CD4-positive, alpha-beta T cell treated with Interleukin-12 subunit alpha and Interleukin-12 subunit beta, for 1 hour (primary cell): Measurements from ENCODE around the gene PDE1A.
A peak's percentile ranks its signal among the peaks of the same experiment; 100 is the strongest.

Experiments
- DNase-seq: peaks from one replicate; pipeline ENCODE4 v3.0.0-alpha.2; 2020

Gene PDE1A

GRCh38 chr2:182261860-182262387 lies 164.9 kb downstream of the PDE1A start:
- DNase-seq: no peak

DNA sequence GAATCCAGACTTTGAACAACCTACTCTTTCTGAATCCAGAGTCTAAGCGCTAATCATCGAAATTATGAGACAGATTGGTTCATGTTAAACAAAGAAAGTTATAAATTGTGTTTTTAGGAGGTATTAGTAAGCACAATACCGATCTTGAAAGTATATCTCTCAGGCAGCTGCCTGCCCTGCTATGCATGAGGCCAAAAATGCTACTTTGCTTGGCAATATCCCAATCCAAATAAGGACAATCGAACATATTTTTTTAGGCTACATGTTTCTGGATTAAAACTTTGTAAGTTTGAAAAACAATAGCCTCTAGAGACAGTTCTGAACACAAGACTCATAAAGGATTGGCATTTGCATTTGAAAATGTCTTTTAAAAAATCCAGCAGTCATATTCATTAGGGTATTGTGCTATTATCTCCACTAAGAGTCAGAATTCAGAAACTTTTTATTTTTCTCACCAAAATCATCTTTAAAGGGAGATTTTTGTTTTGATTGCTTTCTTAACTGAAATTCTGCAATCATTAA lies 167.1 kb downstream of the PDE1A start:
- DNase-seq: no peak

DNA sequence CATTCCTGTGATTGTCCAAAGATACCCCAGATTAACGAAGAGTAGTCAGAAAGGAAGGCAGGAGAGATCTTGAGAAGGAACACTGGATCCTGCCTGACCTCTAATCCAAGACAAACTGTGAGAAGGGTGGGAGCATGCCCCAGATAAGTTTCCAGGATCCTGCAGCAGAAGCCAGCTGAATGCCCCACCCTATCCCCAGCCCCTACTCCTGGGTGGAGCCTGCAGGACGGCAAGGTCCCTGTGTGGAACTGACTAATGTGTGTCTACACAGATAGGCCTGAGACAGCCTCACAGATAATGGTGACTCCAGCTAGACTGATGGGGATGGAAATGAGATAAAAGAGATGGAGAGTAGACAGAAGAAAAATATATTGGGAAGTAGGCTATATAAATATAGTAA lies 174.3 kb downstream of the PDE1A start:
- no peak for DNase-seq

GRCh38 chr2:182248898-182249297 lies 177.9 kb downstream of the PDE1A start:
- DNase-seq: no peak

DNA sequence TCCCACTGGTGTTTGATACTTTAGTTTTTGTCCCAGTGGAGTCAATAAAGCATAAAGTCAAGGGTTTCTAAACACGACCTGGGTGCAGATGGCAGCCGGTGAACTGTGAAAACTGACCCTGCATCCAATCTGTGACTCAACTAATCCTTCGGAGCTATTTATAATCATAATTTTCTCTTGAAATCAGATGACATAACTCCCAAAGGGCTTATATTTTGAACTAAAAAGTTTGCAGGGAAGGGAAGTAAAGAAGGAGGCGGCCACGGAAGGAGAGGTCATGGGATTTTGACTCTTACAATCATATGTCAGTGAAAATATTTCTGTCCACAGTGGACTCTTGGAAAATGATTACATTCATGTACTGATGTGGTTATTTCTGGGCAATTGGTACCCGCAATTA lies 178.5 kb downstream of the PDE1A start:
- DNase-seq: no peak

DNA sequence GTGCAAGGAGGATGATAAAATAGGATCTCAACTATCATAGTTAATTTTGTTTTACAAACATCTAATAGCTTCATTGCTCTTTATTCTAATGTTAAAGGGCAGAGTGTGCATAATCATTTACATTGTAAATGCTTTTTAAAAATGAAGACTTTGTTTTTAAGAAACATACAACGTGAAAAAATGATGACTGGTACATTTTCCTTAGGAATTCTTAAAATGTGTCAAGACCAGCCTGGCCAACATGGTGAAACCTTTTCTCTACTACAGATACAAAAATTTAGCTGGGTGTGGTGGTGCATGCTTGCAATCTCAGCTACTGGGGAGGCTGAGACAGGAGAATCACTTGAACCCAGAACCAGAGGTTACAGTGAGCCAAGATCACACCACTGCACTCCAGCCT lies 179.0 kb downstream of the PDE1A start:
- DNase-seq: no peak

- DNase-seq: no peak
Observed at GRCh38 chr2:182245963-182246362, 180.9 kb downstream of the PDE1A start.

DNA sequence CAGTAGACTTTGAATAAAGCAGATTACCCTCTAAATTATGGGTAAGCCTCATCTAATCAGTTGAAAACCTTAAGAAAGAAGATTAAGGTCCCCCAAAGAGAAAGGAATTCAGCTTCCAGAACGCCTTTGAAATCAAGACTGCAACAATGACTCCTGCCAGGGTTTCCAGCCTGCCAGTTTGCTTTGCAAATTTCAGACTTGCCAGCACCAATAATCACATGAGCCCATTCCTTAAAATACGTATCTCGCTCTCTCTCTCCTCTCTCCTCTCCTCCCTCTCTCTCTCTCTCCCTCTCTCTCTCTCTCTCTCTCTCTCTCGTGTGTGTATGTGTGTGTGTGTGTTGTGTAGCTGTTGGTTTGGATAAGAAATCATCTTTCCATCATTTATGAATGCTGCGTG lies 184.2 kb downstream of the PDE1A start:
- no peak for DNase-seq

DNA sequence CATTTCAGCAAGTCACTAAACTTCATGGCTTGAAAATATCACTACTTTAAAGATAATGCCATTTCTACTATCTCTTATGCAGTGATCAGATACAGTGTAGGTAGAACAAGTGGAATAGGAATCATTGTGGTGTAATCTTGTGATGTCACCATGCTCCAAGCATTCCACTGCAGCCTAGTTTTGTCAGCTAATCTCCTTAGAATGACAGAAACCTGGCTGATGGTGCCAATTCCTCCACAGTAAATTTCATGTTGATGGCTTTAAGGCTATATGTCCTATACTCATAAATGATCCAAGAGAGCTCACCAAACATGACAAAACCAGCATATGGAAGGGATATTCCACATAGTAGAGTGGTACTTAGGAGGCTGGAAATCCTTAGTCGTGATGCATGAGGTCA lies 184.9 kb downstream of the PDE1A start:
- no peak for DNase-seq

DNA sequence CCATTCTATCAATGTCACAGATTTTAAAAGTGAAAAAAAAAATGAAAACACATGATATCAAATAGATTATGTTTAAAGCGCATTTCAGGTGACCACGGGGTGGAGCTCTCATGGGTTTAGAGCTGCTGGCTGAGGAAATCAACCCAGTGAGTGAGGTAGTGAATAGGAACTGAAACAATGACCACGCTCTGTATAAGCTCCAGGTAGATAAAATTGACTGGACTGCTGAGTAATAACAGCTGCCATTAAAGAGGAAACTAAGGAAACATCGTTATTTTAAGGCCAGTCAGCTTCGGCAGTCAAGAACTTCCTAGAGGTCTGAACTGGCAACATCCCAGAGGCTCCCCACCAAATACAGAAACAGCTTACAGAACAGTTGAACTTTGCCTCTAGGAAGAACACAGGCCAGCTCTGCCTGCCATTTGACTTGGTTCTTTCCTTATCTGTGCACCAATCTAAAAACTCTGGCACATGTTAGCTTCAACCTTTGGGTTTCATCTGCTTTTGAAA lies 185.9 kb downstream of the PDE1A start:
- peak; percentile 4 for DNase-seq

- no peak for DNase-seq
Observed at GRCh38 chr2:182230561-182230960, 196.3 kb downstream of the PDE1A start.

- DNase-seq: no peak
Observed at GRCh38 chr2:182229297-182229696, 197.5 kb downstream of the PDE1A start.

- no peak for DNase-seq
Observed at GRCh38 chr2:182228741-182229140, 198.1 kb downstream of the PDE1A start.

GRCh38 chr2:182228073-182228473 lies 198.8 kb downstream of the PDE1A start:
- no peak for DNase-seq

- no peak for DNase-seq
Observed at GRCh38 chr2:182226807-182227206, 200.0 kb downstream of the PDE1A start.

DNA sequence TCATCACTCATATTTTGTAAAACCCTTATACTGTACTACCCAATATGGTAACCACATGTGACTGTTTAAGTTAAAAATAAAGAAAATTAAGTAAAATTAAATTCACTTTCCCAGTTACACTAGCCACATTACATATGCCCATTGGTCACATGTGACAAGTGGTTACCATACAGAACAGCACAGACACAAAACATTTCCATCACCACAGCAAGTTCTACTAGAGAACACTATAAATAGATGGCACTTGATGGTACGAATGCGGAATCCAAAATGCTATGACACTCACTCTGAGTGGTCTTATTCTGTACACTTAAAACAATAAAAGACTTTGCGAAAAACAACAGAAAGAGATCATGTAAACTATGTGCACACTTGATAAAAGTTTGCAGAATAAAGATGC lies 202.2 kb downstream of the PDE1A start:
- DNase-seq: no peak

- DNase-seq: no peak
Observed at GRCh38 chr2:182220998-182221397, 205.8 kb downstream of the PDE1A start.

DNA sequence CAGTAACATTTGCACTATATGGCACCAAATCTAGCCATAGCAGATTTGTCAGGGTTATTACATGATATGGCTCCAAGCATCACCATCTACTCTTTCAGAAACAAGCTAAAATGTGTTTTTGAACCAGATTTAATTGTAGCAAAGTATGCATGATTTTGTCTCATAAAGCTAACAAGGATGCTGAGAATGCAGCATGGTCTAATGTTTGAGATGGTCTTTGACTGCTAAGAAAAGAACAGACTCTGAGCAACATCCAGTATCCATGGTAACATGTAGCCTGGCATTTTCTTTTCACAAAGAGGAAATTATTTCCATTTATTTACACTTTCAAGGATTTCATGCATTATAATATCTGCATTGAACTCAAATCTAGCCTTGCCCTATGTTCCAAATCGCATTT lies 206.5 kb downstream of the PDE1A start:
- no peak for DNase-seq

GRCh38 chr2:182210669-182211068 lies 216.2 kb downstream of the PDE1A start:
- DNase-seq: no peak

GRCh38 chr2:182208421-182208820 lies 218.4 kb downstream of the PDE1A start:
- DNase-seq: no peak

GRCh38 chr2:182207049-182207746 lies 219.6 kb downstream of the PDE1A start:
- DNase-seq: no peak

DNA sequence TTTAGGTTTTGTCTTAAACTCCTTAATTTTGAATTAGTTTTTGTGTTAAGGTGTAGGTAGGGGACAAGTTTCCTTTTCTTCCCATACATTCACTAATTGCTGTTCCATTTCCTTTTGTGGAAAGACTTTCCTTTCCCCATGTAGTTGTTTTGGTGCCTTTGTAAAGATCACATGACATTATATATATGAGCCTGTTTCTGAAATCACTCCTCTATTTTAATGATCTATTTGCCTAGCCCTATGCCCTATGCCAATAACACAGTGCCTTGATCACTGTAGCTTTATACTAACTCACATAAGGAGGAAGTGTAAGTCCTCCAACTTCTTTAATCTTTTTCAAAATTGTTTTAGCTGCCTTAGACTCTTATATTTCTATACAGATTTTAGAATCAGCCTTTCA lies 229.3 kb downstream of the PDE1A start:
- no peak for DNase-seq

DNA sequence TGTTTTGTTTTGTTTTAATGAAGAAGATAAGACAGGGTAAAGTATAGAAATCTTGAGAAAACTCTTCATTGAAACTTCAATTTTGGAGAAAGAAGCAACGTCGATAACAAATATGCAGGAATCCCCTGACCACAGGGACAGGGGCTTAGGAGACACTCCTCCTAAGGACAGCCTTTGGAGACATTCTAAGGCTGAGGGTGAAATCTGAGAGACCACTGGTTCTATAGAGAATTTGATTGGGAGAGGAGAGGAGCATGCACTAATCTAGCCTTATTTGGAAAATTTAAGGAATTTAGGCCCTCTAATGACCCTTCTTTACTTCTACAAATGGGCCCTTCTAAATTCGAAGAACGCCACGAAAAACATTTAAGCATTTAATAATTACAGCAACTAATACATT lies 233.5 kb downstream of the PDE1A start:
- no peak for DNase-seq

GRCh38 chr2:182191061-182191460 lies 235.8 kb downstream of the PDE1A start:
- DNase-seq: no peak

DNA sequence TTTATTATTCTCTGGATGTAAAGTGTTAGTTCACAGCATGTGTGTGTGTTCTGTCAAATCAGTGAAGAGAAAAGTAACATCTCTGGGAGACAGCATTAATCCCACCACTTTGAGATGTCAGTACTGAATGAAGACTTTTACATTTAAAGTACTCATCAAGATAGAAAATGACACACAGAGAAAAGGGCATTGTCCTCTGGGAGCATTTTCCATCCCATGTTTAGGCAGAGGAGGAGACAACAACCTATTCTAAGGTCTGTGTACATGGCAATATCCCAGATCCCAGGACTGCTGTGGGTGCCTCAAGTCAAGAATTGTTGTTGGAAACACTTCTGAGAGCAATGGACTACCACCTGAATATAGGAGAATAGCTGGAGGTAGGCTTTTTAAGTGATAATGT lies 239.7 kb downstream of the PDE1A start:
- no peak for DNase-seq
